ENCODE measurements around the gene MYO5A. TPM values are rescaled to one million over a fixed set of nuclear protein-coding genes. Genes with fewer than 3 reads are reported as not detected.

The MYO5A gene
- total RNA-seq, 2 donors from 2014 or later = 2.6 to 6.0 TPM

DNA sequence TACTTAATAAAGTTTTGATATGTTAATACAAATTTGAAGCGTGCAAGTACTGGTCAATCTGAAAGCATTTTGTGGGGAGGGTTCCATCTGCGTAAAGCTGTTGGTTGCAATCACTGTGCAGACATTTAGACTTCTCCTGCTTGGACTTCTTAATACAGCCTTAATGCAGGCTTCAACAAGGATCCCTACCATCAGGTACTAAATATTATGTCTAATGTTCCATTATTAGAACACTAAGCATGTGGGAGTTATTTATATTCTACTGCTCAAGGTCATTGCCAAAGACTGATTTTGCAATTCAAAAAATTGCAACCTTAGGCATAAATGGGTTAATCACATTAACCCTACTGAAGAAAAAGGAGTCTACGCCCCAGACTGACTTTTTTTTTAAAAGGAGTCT lies 159.2 kb downstream of the MYO5A start:
- H3K27ac ChIP-seq = no peak overlapping the region
- H3K4me3 ChIP-seq = no peak overlapping the region
- no peaks in the 10 kb centered on the region for H3K9me3 ChIP-seq
- TF ChIP-seq, protein P1, sequence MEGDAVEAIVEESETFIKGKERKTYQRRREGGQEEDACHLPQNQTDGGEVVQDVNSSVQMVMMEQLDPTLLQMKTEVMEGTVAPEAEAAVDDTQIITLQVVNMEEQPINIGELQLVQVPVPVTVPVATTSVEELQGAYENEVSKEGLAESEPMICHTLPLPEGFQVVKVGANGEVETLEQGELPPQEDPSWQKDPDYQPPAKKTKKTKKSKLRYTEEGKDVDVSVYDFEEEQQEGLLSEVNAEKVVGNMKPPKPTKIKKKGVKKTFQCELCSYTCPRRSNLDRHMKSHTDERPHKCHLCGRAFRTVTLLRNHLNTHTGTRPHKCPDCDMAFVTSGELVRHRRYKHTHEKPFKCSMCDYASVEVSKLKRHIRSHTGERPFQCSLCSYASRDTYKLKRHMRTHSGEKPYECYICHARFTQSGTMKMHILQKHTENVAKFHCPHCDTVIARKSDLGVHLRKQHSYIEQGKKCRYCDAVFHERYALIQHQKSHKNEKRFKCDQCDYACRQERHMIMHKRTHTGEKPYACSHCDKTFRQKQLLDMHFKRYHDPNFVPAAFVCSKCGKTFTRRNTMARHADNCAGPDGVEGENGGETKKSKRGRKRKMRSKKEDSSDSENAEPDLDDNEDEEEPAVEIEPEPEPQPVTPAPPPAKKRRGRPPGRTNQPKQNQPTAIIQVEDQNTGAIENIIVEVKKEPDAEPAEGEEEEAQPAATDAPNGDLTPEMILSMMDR (IDR thresholded peaks at IDR 0.05) = no peak
- no peak for DNase-seq
- H3K27me3 ChIP-seq = no peaks in the 10 kb centered on the region
- intact Hi-C loops (cut with DNase I) = no loop called here
- H3K36me3 ChIP-seq = no peaks in the 10 kb centered on the region
- H3K4me1 ChIP-seq = no peaks in the 10 kb centered on the region
- H3K9ac ChIP-seq (ENCODE audit: low read depth in 2 of 2, low read length in 2 of 2) = no peak overlapping the region

DNA sequence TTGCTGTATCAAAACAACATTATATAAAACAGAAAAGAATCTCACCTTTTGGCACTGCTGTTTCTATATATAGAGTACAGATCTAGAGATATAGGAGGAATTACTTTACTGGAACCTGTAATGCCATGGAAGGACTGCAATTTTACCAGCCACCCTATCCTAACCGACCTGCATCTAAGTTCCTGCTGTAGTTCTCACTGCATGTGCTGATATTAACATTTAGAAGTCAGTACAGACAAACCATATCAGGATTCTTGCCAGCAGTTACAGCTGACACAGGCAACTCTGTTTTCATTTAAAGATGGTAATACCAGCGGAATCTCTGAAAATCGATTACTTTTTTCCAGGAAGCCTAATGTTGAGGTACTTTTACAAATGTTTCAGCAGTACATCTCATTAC lies 159.7 kb downstream of the MYO5A start:
- Histone ChIP-seq H3K9me3 (no peaks in the 10 kb centered on the region), H3K4me3 (no peak overlapping the region), H3K27me3 (no peaks in the 10 kb centered on the region), H3K4me1 (no peaks in the 10 kb centered on the region), H3K9ac (ENCODE audit: low read depth in 2 of 2, low read length in 2 of 2) (no peak overlapping the region), H3K27ac (no peak overlapping the region), H3K36me3 (no peaks in the 10 kb centered on the region)
- DNase-seq = no peak
- TF ChIP-seq, protein P1 (IDR thresholded peaks at IDR 0.05) = no peak
- intact Hi-C loops (cut with DNase I) = no loop called here

DNA sequence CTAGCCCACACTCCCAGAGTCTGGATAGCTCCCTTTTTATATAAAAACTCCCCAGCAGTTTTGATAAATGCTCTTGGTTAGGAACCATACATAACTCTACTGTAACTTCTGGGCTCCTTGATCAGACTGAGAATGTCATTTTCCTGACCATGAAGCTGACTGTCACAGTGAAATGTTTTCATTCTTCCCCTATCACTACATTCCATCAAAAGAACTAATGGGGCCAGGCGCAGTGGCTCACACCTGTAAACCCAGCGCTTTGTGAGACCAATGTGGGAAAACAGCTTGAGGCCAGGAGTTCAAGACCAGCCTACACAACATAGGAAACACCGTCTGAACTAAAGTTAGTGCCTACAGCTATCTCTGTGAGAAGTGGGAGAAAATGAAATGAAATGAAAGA lies 160.3 kb downstream of the MYO5A start:
- Histone ChIP-seq H3K27ac (no peak overlapping the region), H3K4me1 (no peaks in the 10 kb centered on the region), H3K27me3 (no peaks in the 10 kb centered on the region), H3K4me3 (no peak overlapping the region), H3K9ac (ENCODE audit: low read depth in 2 of 2, low read length in 2 of 2) (no peak overlapping the region), H3K9me3 (no peaks in the 10 kb centered on the region), H3K36me3 (no peaks in the 10 kb centered on the region)
- TF ChIP-seq, protein P1 (IDR thresholded peaks at IDR 0.05) = no peak
- intact Hi-C loops (cut with DNase I) = no loop called here
- DNase-seq = no peak

- peaks cover 12% of the 10 kb centered on the region for H3K4me1 ChIP-seq
- intact Hi-C loops (cut with DNase I) = no loop called here
- no peaks in the 10 kb centered on the region for H3K9me3 ChIP-seq
- H3K27me3 ChIP-seq = no peaks in the 10 kb centered on the region
- H3K27ac ChIP-seq = no peak overlapping the region
- no peak overlapping the region for H3K4me3 ChIP-seq
- H3K9ac ChIP-seq (ENCODE audit: low read depth in 2 of 2, low read length in 2 of 2) = no peak overlapping the region
- no peaks in the 10 kb centered on the region for H3K36me3 ChIP-seq
- TF ChIP-seq, protein P1 (IDR thresholded peaks at IDR 0.05) = no peak
- DNase-seq = no peak
These were observed 166.2 kb downstream of the MYO5A start for GRCh38 chr15:52362497-52362896.

GRCh38 chr15:52361975-52362494 lies 166.6 kb downstream of the MYO5A start:
- intact Hi-C loops (cut with DNase I) = no loop called here
- Histone ChIP-seq H3K36me3 (no peaks in the 10 kb centered on the region), H3K9me3 (no peaks in the 10 kb centered on the region), H3K27me3 (no peaks in the 10 kb centered on the region), H3K4me3 (no peak overlapping the region), H3K4me1 (peaks cover 12% of the 10 kb centered on the region), H3K9ac (ENCODE audit: low read depth in 2 of 2, low read length in 2 of 2) (no peak overlapping the region), H3K27ac (no peak overlapping the region)
- no peak for DNase-seq
- TF ChIP-seq, protein P1 (IDR thresholded peaks at IDR 0.05) = no peak
